CD4-positive, alpha-beta T cell treated with Interleukin-21 for 1 hour (primary cell): Measurements from ENCODE around the gene TTC4.

Experiments
- DNase-seq: peaks from one replicate; pipeline ENCODE4 v3.0.0-alpha.2; 2020

Gene TTC4

GRCh38 chr1:54706419-54706818, 9.2 kb upstream of the TTC4 start:
- DNase-seq = no peak

- DNase-seq = no peak
Observed at GRCh38 chr1:54708385-54708784, 7.3 kb upstream of the TTC4 start.

GRCh38 chr1:54709547-54710292, 5.9 kb upstream of the TTC4 start:
- DNase-seq = no peak

GRCh38 chr1:54710434-54710833, 5.2 kb upstream of the TTC4 start:
- no peak for DNase-seq

- no peak for DNase-seq
Observed at GRCh38 chr1:54710841-54711240, 4.8 kb upstream of the TTC4 start.

GRCh38 chr1:54711536-54711935, 4.1 kb upstream of the TTC4 start:
- no peak for DNase-seq

GRCh38 chr1:54714881-54715492, 674 bp upstream of the TTC4 start:
- DNase-seq = no peak

GRCh38 chr1:54716299-54717047, 812 bp downstream of the TTC4 start:
- DNase-seq = no peak

GRCh38 chr1:54721719-54722118, 6.1 kb downstream of the TTC4 start:
- DNase-seq = no peak

GRCh38 chr1:54723985-54724384, 8.3 kb downstream of the TTC4 start:
- no peak for DNase-seq

GRCh38 chr1:54724771-54725170, 9.1 kb downstream of the TTC4 start:
- no peak for DNase-seq

GRCh38 chr1:54728027-54728426, 12.4 kb downstream of the TTC4 start:
- no peak for DNase-seq

GRCh38 chr1:54736685-54737084, 21.0 kb downstream of the TTC4 start:
- DNase-seq = no peak

- DNase-seq = no peak
Observed at GRCh38 chr1:54738244-54738643, 22.6 kb downstream of the TTC4 start.

- DNase-seq = no peak
Observed at GRCh38 chr1:54741531-54741930, 25.9 kb downstream of the TTC4 start.

- DNase-seq = no peak
Observed at GRCh38 chr1:54742282-54742681, 26.6 kb downstream of the TTC4 start.

GRCh38 chr1:54743416-54744226, 28.0 kb downstream of the TTC4 start:
- no peak for DNase-seq

- DNase-seq = no peak
Observed at GRCh38 chr1:54744696-54745095, 29.0 kb downstream of the TTC4 start.

GRCh38 chr1:54745274-54745673, 29.6 kb downstream of the TTC4 start:
- no peak for DNase-seq

- DNase-seq = no peak
Observed at GRCh38 chr1:54745864-54746263, 30.2 kb downstream of the TTC4 start.

GRCh38 chr1:54748094-54748835, 32.6 kb downstream of the TTC4 start:
- no peak for DNase-seq

GRCh38 chr1:54750596-54750995, 34.9 kb downstream of the TTC4 start:
- no peak for DNase-seq
